ENCODE results near the gene FRMPD4.

- no peak for TF ChIP-seq POLR2A (IDR thresholded peaks at IDR 0.05)
- TF ChIP-seq, protein P1, sequence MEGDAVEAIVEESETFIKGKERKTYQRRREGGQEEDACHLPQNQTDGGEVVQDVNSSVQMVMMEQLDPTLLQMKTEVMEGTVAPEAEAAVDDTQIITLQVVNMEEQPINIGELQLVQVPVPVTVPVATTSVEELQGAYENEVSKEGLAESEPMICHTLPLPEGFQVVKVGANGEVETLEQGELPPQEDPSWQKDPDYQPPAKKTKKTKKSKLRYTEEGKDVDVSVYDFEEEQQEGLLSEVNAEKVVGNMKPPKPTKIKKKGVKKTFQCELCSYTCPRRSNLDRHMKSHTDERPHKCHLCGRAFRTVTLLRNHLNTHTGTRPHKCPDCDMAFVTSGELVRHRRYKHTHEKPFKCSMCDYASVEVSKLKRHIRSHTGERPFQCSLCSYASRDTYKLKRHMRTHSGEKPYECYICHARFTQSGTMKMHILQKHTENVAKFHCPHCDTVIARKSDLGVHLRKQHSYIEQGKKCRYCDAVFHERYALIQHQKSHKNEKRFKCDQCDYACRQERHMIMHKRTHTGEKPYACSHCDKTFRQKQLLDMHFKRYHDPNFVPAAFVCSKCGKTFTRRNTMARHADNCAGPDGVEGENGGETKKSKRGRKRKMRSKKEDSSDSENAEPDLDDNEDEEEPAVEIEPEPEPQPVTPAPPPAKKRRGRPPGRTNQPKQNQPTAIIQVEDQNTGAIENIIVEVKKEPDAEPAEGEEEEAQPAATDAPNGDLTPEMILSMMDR (IDR thresholded peaks at IDR 0.05), result no peak
Observed at GRCh38 chrX:12206413-12206812, 68.1 kb downstream of the FRMPD4 start.

All from lower leg skin (tissue), 3 donors.